HG03520 (cell line): Measurements from ENCODE around the gene CRIP3.

Source experiments
- ATAC-seq: cut with Tn5 transposase; IDR thresholded peaks from one replicate; pipeline ENCODE4 v1.9.1; 2021; ENCODE audit warnings: mild to moderate bottlenecking, moderate library complexity; ENCODE audit not compliant: unreplicated experiment

The CRIP3 gene

DNA sequence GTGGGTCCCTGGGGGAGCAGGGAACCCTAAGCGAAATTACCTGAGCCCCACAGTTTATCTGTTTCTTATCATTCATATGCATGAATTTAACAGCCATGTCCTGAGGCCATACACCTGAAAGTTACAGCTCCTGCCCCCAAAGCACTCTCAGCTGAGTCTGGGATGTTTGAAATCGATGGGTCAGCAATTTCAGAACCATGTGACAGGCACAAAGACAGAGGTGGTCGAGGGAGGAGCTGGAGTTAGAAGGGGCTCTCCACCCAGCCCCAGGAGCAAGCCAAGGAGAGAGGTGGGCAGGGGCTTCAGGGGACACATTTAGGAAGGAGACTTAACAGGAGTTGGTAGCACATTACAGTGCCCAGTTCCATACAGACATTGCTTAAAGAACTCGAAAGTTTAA is 50.4 kb downstream of the CRIP3 start:
- ATAC-seq = no peak

DNA sequence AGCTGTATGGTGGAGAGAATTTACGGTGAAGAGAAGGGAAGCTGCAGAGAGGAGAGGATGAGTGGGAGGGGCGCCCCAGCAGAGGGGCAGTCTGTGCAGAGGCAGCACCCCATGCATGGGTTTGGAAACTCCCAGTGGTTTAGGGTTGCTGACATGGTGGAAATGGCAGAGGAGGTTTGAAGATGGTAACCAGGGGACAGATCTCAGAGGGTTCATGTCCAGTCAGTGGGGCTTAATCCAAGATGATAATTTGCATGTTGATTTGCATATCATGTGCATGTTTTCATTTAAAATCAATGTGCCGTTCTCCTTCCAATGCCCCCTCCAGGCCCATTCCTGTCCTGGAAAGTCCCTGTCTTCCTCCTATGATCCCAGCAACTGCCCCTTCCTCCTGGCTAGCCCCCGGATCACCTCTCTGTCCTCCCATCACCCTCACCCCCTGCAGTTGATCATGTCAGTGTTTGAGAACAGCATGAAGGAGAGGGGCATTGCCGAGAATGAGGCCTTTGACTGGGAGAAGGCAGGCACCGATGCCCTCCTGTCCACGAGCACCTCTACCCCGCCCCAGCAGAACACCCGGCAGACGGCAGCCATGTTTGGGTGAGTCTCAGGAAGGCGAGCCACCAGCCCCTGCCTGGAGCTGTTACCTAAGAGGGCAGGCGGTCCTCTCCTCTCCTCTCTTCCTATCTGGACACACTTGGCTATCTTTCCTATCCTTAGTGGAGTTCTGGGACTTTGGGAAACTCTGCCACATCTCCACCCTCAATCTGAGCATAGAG is 51.1 kb downstream of the CRIP3 start:
- no peak for ATAC-seq

DNA sequence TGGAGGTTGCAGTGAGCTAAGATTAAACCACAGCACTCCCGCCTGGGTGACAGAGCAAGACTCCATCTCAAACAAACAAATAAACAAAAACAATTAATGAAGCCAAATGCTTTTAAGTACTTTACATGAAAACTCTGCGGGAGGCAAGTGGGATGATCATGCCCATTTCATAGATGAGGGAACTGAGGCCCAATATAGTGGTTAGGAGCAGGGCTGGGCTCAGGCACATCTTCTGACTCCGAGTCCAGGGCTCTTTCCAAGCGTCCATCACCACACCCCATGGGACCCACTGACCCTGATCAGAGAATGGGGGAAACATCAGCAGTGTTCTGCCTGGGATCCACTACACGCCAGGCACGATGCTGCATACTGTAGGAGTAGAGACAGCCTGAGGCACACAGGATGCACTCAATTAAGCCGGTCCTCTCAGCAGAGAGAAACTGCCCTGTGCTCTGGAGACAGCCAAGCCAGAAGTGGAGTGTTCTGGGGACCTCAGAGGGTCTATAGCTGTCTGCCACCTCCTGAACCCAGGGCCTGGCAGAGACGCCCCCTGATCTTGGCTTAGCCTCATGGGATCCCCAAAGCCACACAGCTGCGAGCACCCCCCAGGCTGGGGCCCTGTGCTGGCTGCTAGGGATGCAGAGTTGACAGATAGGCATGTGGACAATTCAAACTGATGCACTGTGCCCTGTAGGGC is 51.8 kb downstream of the CRIP3 start:
- no peak for ATAC-seq
